Stimulated activated CD4-positive, alpha-beta T cell treated with anti-CD3 and anti-CD28 coated beads, Interleukin-4, amount 100 ng/mL, for 1 hour (primary cell): ENCODE data around the gene PRAC1.
A peak's percentile ranks its signal among the peaks of the same experiment; 100 is the strongest.
"Not testable (repeated sequence)": the region's sequence is repeated elsewhere in the genome, so short reads cannot be mapped to it uniquely, and the experiment has no call there.

Experiments used
- DNase-seq: peaks from one replicate; pipeline ENCODE4 v3.0.0-alpha.2; 2020

Gene PRAC1

GRCh38 chr17:48725288-48726064 lies 3.2 kb upstream of the PRAC1 start:
- DNase-seq, result no peak

GRCh38 chr17:48725004-48725287 lies 2.6 kb upstream of the PRAC1 start:
- DNase-seq, result no peak

- peak; percentile 81 for DNase-seq
Observed at GRCh38 chr17:48724251-48725003, 2.1 kb upstream of the PRAC1 start.

GRCh38 chr17:48723423-48724250 lies 1.3 kb upstream of the PRAC1 start:
- DNase-seq, result no peak

- DNase-seq, result no peak
Observed at GRCh38 chr17:48722915-48723422, 651 bp upstream of the PRAC1 start, which contains the start of gene PRAC2. PRAC2 (plus strand) TSS chr17:48723185; CDS start chr17:48724411, 1,226 bp downstream.

- no peak for DNase-seq
Observed at GRCh38 chr17:48721009-48721402, 1.3 kb downstream of the PRAC1 start.

- no peak for DNase-seq
Observed at GRCh38 chr17:48720266-48721008, 1.9 kb downstream of the PRAC1 start.

- no peak for DNase-seq
Observed at GRCh38 chr17:48719642-48720265, 2.6 kb downstream of the PRAC1 start.

- DNase-seq, result no peak
Observed at GRCh38 chr17:48718761-48719641, 3.3 kb downstream of the PRAC1 start.

GRCh38 chr17:48718227-48718760 lies 4.0 kb downstream of the PRAC1 start:
- DNase-seq, result no peak

GRCh38 chr17:48717367-48718226 lies 4.7 kb downstream of the PRAC1 start:
- no peak for DNase-seq

GRCh38 chr17:48716549-48716948 lies 5.8 kb downstream of the PRAC1 start:
- not testable (repeated sequence) for DNase-seq

- no peak for DNase-seq
Observed at GRCh38 chr17:48715496-48716399, 6.6 kb downstream of the PRAC1 start.

- DNase-seq, result no peak
Observed at GRCh38 chr17:48711128-48711527, 11.2 kb downstream of the PRAC1 start.

- no peak for DNase-seq
Observed at GRCh38 chr17:48704361-48705248, 17.7 kb downstream of the PRAC1 start.

GRCh38 chr17:48701864-48702532 lies 20.3 kb downstream of the PRAC1 start:
- no peak for DNase-seq

- no peak for DNase-seq
Observed at GRCh38 chr17:48693178-48693577, 29.1 kb downstream of the PRAC1 start.
